HEK293 (cell line): ENCODE results near the gene FSCN2.

Experiments used
- CTCF ChIA-PET: fragments of 350-600 bp; formaldehyde crosslinking; extraction: SDS; loops from one replicate; lab custom pipeline; 2021; ENCODE audit warnings: antibody characterized with exemption; lab: Yijun Ruan, JAX
- POLR2A ChIA-PET: fragments of 300-600 bp; formaldehyde crosslinking; extraction: SDS; loops from one replicate; lab custom pipeline; 2020; ENCODE audit warnings: antibody characterized with exemption, inconsistent platforms; lab: Yijun Ruan, JAX
- H3K27ac ChIP-seq: fragments of 200-500 bp; sonication (Bioruptor generic); 2 replicates; pipeline ENCODE4 v1.5.1; 2014; ENCODE audit warnings: low read depth, low read length, control low read depth, inconsistent platforms; ENCODE audit errors: extremely low read depth
- H3K36me3 ChIP-seq, 2 experiments: fragments of 200-500 bp in 1 of 2; sonication (Bioruptor generic) in 1 of 2; 1 replicate in 1 of 2; 2 replicates in 1 of 2; pipeline ENCODE4 v1.5.1; 2014 to 2017; ENCODE audit warnings: inconsistent platforms in 2 of 2, low read length in 2 of 2; ENCODE audit not compliant: control insufficient read depth in 2 of 2, insufficient read depth in 1 of 2
- H3K4me1 ChIP-seq: fragments of 200-500 bp; sonication (Bioruptor generic); 2 replicates; pipeline ENCODE4 v1.5.1; 2014; ENCODE audit warnings: mild to moderate bottlenecking, low read length, inconsistent platforms; ENCODE audit not compliant: control insufficient read depth, insufficient read depth
- H3K4me3 ChIP-seq: 2 replicates; pipeline ENCODE4 v1.5.1; 2011; ENCODE audit warnings: low read depth, mild to moderate bottlenecking, control low read depth, low read length, moderate library complexity
- H3K9me3 ChIP-seq: fragments of 200-500 bp; sonication (Bioruptor generic); 2 replicates; pipeline ENCODE4 v1.5.1; 2014; ENCODE audit warnings: low read depth, low read length, inconsistent platforms; ENCODE audit not compliant: control insufficient read depth, insufficient read depth
- EGR2 ChIP-seq: fragments of 450-650 bp; formaldehyde crosslinking; IDR thresholded peaks from 2 replicates; pipeline ENCODE4 v1.5.1; 2016; ENCODE audit warnings: low read depth, missing biosample characterization, missing genetic modification characterization
- FEZF1 ChIP-seq: fragments of 450-650 bp; formaldehyde crosslinking; IDR thresholded peaks from 2 replicates; pipeline ENCODE4 v1.5.1; 2016; ENCODE audit warnings: missing biosample characterization, missing genetic modification characterization
- HIC1 ChIP-seq: fragments of 450-650 bp; formaldehyde crosslinking; IDR thresholded peaks from 2 replicates; pipeline ENCODE4 v1.5.1; 2016; ENCODE audit warnings: missing biosample characterization, missing genetic modification characterization
- IKZF3 ChIP-seq: fragments of 450-650 bp; IDR thresholded peaks from 2 replicates; pipeline ENCODE4 v1.5.0; 2018; ENCODE audit warnings: missing biosample characterization, mild to moderate bottlenecking, missing genetic modification characterization, moderate library complexity
- OSR2 ChIP-seq: fragments of 450-650 bp; formaldehyde crosslinking; IDR thresholded peaks from 2 replicates; pipeline ENCODE4 v1.5.1; 2016; ENCODE audit warnings: missing biosample characterization, missing genetic modification characterization
- PATZ1 ChIP-seq: fragments of 450-650 bp; formaldehyde crosslinking; IDR thresholded peaks from 2 replicates; pipeline ENCODE4 v1.5.1; 2016; ENCODE audit warnings: missing biosample characterization, missing genetic modification characterization
- PRDM1 ChIP-seq: fragments of 450-650 bp; formaldehyde crosslinking; IDR thresholded peaks from 2 replicates; pipeline ENCODE4; 2016; ENCODE audit warnings: missing biosample characterization, missing genetic modification characterization
- SCRT2 ChIP-seq: fragments of 450-650 bp; formaldehyde crosslinking; IDR thresholded peaks from 2 replicates; pipeline ENCODE4 v1.5.1; 2016; ENCODE audit warnings: missing biosample characterization, missing genetic modification characterization
- TSHZ1 ChIP-seq: fragments of 450-650 bp; formaldehyde crosslinking; IDR thresholded peaks from 2 replicates; pipeline ENCODE4 v1.5.1; 2016; ENCODE audit warnings: missing biosample characterization, missing genetic modification characterization, borderline replicate concordance
- ZFHX2 ChIP-seq: fragments of 450-650 bp; formaldehyde crosslinking; conservative IDR thresholded peaks from 2 replicates; pipeline ENCODE4 v1.5.1; 2016; ENCODE audit warnings: missing biosample characterization, missing genetic modification characterization
- ZFP69B ChIP-seq: fragments of 450-650 bp; formaldehyde crosslinking; IDR thresholded peaks from 2 replicates; pipeline ENCODE4 v1.5.1; 2016; ENCODE audit warnings: missing biosample characterization, missing genetic modification characterization
- ZNF600 ChIP-seq: fragments of 450-650 bp; formaldehyde crosslinking; IDR thresholded peaks from 2 replicates; pipeline ENCODE4 v1.5.1; 2016; ENCODE audit warnings: missing biosample characterization, missing genetic modification characterization
- ZNF629 ChIP-seq: fragments of 450-650 bp; formaldehyde crosslinking; IDR thresholded peaks from 2 replicates; pipeline ENCODE4 v1.5.1; 2017; ENCODE audit warnings: missing biosample characterization, missing genetic modification characterization
- ZSCAN16 ChIP-seq: fragments of 450-650 bp; formaldehyde crosslinking; IDR thresholded peaks from 2 replicates; pipeline ENCODE4 v1.5.1; 2016; ENCODE audit warnings: missing biosample characterization, missing genetic modification characterization

FSCN2 gene

GRCh38 chr17:81509207-81509971 lies 18.8 kb upstream of the FSCN2 start:
- H3K27ac ChIP-seq: peak overlapping the region; percentile 100
- CTCF ChIA-PET: interaction anchor here (0.8 to 2.3 kb wide), 5 partner anchors 10 to 255 kb away, joined by 3 to 11 read pairs (median 3); no protein-coding TSS in a partner anchor

GRCh38 chr17:81509972-81510784 lies 18.0 kb upstream of the FSCN2 start:
- Histone ChIP-seq H3K27ac (peak overlapping the region; percentile 100), H3K36me3 (peaks cover 18 to 40% of the 10 kb centered on the region in 2 experiments), H3K4me3 (peak overlapping the region; percentile 92), H3K4me1 (peaks cover 8% of the 10 kb centered on the region; the same call in 1 of the 2 replicates), H3K9me3 (no peaks in the 10 kb centered on the region)
- POLR2A ChIA-PET: interaction anchor here (0.6 to 9.9 kb wide), 18 partner anchors 10 to 194 kb away, joined by 3 to 85 read pairs (median 5); partner anchors contain the start of genes BAHCC1, FAAP100 and MRPL12
- CTCF ChIA-PET: interaction anchor here (0.6 to 1.3 kb wide), 8 partner anchors 10 to 1052 kb away, joined by 3 to 5 read pairs (median 3); no protein-coding TSS in a partner anchor
- TF ChIP-seq SCRT2 (tag by site-specific recombination): peak; percentile 62
- 0 out of 2 replicates have a peak, but pooled peaks have one; percentile 11 for TF ChIP-seq PATZ1 (tag by site-specific recombination)
- peak; percentile 58; the same call in 1 of the 2 replicates for TF ChIP-seq ZNF600 (tag by site-specific recombination)
- TF ChIP-seq OSR2: 0 out of 2 replicates have a peak, but pooled peaks have one; percentile 28
- 0 out of 2 replicates have a peak, but pooled peaks have one; percentile 8 for TF ChIP-seq HIC1 (tag by site-specific recombination)
- TF ChIP-seq ZSCAN16 (tag by site-specific recombination): no peak
- TF ChIP-seq IKZF3: no peak
- TF ChIP-seq ZNF629: peak; percentile 91

More at GRCh38 chr17:81509207-81509971, 18.8 kb upstream of the FSCN2 start:
- peak overlapping the region; percentile 92 for H3K4me3 ChIP-seq
- POLR2A ChIA-PET: interaction anchor here (0.7 to 9.9 kb wide), 20 partner anchors 10 to 367 kb away, joined by 3 to 85 read pairs (median 7); partner anchors contain the start of genes ARL16, BAHCC1, CEP131 and FAAP100
- no peaks in the 10 kb centered on the region for H3K9me3 ChIP-seq
- peak; percentile 50 for TF ChIP-seq ZFHX2 (tag by site-specific recombination)
- TF ChIP-seq FEZF1: peak; percentile 51; the same call in 1 of the 2 replicates
- no peak for TF ChIP-seq TSHZ1
- TF ChIP-seq ZFP69B (tag by site-specific recombination): no peak
- peak; percentile 69 for TF ChIP-seq PATZ1 (tag by site-specific recombination)
- peak; percentile 55 for TF ChIP-seq EGR2 (tag by site-specific recombination)
- peak; percentile 68; the same call in 1 of the 2 replicates for TF ChIP-seq PRDM1 (tag by site-specific recombination)
- H3K36me3 ChIP-seq: peaks cover 18 to 40% of the 10 kb centered on the region in 2 experiments
- peaks cover 8% of the 10 kb centered on the region; the same call in 1 of the 2 replicates for H3K4me1 ChIP-seq
